GM21423 (cell line): ENCODE data around the gene UTRN.

Experiments used
- ATAC-seq: cut with Tn5 transposase; IDR thresholded peaks from one replicate; pipeline ENCODE4 v1.9.1; 2021; ENCODE audit warnings: mild to moderate bottlenecking, moderate library complexity; ENCODE audit not compliant: unreplicated experiment

The UTRN gene

GRCh38 chr6:144283646-144284477 lies 1.3 kb upstream of the UTRN start:
- ATAC-seq: no peak

DNA sequence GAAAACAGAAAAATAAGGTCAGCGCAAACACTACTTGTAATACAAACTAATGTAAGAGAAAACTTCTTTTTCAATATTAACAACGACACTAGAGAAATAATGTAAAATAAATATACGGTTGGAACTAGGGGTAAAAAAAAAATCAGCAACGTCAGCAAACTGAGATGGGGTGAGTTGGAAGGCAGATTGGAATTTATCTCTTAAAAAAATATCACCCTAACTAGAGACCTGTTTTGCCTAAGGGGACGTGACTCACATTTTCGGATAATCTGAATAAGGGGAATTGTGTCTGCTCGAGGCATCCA lies 705 bp upstream of the UTRN start:
- ATAC-seq: no peak

DNA sequence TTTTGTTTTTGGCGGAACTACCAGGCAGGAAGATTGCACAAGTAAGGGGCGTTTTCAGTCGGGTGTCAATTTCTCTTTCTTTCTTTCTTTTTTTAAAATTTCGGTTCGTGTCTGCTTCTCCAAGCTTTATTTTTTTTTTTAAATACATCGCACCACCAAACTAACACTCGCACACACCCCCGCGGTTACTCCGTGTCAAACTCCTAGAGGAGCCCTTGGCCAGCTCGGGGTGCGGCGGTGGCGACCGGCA lies 338 bp downstream of the UTRN start:
- ATAC-seq: peak; percentile 19

GRCh38 chr6:144285798-144286502 lies 815 bp downstream of the UTRN start:
- peak; percentile 45 for ATAC-seq

DNA sequence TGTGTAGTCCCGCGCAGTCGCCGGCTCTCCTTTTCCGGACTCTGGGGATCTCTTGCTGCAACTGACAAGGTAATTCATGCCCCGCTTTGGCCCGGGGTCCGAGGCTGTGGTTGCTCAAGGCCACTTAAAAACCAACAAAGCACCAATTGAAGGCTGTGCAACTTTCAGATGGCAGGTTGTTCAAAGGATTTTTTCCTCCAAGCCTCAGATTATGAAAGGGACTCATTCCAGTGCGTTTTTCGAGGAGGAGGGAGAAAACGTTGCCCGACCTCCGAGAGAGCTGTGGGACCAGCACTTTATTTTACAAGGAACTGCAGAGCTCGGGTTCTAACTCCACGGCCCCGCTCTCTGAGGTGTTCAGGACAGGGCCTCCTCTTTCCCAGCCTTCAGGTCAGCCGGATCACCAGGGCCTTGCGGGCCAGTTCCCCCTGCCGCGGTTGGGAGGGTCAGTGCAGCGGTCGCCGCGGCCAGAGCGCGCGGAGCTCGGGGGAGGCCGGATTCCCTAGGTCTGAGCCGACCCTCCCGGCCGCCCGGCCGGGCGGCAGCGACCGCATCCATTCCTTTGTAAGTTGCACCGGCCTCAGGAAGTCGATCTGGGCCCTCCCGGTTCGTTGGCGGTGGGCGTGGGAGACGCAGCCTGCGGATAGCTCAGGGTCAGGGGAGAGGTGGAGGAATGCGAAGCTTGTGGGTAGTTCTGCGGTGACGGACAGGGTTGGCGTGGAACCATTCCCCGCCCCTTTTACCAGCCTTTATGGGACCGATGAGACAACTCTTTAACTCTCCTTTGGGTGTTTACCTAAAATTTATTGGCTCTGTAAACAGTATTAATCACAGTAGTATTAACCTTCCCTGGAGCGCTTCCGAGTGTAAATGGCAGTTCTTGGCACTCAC lies 1.6 kb downstream of the UTRN start:
- ATAC-seq: no peak

GRCh38 chr6:144289006-144289405 lies 3.9 kb downstream of the UTRN start:
- ATAC-seq: no peak

- no peak for ATAC-seq
These were observed 7.2 kb downstream of the UTRN start for GRCh38 chr6:144292372-144292771.

DNA sequence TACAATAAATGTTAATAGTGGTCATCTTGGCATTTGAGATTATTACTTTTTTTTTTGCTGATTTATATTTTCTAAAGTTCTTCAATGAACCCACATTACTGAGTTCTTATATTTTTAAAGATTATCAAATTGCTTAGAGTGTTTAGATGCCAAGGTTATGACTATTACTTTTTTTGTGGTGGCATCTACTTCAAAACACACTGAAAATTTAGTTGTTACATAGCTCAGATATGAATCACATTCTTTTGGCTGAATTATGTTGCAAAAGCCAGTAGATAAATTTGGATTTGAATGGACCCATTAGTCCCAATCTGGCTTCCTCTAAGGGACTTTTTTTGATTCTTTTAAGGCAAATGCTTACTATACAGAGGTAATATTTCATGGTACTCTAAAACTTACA lies 8.9 kb downstream of the UTRN start:
- no peak for ATAC-seq

DNA sequence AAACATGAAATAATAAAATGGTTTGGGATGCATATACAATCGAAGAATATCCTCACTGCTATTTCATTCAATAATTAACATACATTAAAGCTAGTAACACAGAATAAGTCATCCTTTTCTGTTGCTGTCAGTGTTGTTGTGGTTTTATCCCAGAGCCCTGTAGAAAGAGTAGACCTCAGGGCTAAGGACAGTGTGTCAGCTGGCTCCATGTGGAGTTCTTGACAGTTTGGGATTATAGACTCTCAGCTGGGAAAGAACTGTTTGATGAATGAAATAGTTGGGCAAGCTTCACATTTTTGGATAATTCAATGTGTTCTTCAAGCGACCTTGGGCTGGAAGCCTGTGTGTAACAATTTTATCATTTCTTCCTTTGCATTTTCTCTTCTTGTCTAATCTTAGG lies 10.1 kb downstream of the UTRN start:
- no peak for ATAC-seq

DNA sequence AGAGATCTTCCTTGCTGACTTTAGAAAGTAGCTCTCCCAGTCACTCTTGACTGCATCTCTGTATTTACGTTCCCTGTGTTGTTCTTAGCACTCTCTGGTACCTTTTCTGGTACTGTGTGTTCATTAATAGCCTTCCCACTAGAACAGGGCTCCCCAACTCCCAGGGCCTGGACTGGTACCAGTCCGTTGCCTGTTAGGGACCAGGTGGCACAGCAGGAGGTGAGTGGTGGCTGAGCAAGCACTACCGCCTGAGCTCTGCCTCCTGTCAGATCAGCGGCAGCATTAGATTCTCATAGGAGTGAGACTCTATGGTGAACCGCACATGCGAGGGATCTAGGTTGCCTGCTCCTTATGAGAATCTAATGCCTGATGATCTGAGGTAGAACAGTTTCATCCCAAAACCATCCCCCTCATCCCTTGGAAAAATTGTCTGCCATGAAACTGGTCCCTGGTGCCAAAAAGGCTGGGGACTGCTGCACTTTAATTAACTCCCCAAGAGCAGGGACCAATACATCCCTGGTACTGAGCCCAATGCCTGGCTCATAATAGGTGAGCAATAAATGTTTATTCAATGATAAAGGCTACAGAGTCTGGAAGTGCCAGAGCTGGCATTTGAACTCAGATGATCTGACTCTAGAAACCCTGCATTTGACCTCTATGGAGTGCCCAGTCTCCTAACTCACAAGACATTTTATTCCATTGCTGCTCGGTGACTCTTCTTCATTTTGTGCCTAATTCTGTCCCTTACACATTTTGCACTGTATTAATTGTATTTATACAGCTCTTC lies 11.0 kb downstream of the UTRN start:
- ATAC-seq: no peak

DNA sequence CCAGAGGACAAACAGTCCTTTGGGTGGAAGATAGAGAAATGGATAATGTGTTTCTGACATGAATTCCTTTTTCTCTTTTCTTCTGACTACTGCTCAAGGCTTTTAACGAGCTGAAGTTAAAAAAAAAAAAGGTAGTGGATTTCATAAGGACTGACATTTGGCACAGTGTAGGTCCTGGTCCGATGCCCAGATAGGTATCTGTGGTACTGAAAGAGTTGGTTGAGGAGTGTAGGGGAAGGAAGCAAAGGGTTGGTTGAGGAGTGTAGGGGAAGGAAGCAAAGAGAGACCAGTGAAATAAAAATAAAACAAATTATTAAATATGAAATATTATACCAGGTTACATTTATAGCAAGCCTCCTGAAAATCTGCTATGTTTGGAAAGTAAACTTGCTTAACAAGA lies 11.8 kb downstream of the UTRN start:
- ATAC-seq: no peak

DNA sequence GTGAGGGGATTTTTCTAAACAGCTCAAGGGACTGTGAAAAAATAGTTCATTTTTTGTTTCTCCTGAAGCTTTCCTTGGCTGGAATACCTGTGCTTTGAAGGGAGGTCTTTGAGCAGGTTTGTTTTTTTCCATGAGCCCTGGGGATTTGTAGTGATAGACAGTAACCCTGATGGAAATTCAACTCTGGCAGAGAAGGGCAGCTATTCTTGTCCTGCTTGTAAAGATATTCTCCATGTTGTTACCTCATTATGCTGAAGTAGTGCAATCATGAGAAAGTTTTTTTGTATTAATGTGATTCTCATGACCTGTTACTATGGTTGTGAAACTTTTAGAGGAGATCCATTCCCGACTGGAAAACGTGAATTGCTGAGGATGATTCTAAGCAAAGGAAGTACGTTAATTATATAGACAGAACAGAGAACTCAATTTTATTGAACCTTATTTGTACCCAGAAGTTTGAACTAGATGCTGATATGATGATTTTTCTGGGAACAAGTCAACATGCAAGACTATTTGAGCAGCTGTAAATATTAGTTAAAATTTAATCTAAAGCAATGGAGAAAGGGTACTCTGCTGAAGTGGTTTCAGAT lies 12.5 kb downstream of the UTRN start:
- no peak for ATAC-seq

- ATAC-seq: no peak
These were observed 13.1 kb downstream of the UTRN start for GRCh38 chr6:144298194-144298593.

DNA sequence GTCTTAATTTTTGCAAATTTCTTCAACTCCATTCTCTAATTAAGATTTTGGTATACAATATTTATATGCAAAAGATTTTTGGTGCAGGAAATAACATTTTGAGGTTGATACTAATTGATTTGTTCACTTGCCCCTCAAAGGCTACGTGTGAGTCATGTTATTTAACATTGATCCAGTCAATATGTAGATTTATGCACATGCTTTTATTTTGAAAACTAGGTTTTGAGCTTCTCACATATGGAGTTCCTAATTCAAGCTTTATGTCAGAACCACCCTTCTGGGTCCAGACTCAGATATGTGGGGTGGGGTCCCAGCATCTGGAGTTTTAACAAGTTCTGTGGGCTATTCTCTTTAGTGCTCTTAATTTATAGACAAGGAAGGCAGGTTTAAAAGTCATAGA lies 13.8 kb downstream of the UTRN start:
- no peak for ATAC-seq

GRCh38 chr6:144302701-144303372 lies 17.7 kb downstream of the UTRN start:
- ATAC-seq: no peak

DNA sequence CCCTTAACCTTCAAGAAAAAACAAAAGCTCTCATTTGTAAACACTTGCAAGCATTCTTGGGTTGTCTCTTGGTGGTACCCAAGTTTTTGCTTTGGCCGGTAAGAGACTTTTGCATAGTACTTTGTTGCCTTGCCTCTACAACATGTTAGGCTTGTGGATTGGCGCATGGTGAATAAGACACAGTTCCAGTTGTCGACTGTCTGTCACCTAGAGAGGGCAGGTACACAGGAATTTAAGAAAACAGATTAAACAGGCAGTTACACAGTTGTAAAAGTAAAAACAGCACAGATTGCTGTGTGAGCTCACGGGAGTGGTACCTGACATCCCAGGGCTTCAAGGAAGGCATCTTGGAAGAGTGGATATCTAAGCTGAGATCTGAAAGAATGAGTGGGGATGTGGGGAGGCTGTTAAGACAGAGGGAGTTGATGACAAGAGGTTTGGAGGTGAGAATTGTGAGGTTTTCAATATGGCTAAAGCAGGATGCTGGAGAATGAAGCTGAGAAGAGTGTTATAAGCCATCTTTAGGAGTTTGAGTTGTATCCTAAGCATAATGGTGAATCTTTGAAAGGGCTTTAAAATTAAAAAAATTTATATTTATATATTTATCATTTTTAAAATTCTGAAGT lies 19.2 kb downstream of the UTRN start:
- no peak for ATAC-seq

DNA sequence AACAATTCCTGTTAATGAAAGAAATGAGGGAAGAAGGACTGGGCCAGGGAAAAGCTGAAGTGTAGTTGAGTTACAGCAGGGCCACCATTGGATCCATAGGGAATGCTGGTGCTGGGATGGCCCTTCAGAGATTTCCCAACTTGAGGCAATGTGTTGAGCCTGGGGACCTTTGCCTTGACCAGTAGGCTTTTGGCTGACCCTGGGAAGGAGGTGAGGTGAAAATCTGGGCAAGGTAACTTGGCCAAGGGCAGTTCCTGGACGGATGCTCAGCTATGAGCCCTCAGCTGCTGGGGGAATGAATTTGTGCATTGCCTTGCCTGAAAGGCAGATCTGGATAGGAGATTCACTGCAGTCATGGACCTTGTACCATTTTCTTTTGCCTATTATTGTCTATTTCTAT lies 20.4 kb downstream of the UTRN start:
- ATAC-seq: peak; percentile 19

DNA sequence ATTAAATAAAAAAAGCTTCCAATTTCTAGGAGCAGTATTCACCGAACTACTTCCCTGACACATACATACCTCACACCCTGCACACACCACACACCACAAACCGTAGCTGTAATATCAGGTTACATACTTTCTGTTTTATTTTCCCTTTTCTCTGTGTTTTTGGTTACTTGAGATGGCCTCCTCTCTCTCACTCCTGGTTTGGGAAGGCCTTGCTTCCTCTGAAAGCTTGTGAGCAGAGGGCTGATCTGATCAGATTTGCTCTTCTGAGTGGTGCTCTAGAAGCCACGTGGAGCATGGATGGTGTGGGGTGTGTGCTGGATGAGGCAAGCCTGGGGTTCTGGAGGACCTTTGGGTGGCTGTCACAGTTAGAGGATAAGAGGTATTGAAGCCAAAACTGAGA lies 20.9 kb downstream of the UTRN start:
- peak; percentile 95 for ATAC-seq

DNA sequence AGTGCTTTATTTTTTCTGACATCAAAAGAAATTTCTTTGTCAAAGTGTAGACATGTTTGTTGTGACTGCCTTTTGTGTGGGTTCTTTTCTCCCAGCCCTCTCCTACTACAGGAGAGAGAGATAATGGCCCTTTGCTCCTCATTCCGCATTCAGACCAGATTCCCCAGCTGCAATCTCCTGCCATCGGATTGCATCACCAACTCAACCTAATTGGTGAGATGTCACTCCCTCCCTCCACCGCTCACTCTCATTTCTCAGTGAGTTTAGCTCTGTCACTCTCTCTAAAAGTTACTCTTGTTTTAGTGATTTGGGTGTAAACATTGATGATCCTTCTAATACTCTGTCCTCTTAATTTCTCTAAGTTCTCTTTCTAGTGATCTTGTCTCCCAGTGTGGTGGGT lies 22.7 kb downstream of the UTRN start:
- ATAC-seq: no peak

- ATAC-seq: no peak
These were observed 25.6 kb downstream of the UTRN start for GRCh38 chr6:144310765-144311164.
